CD4-positive, alpha-beta T cell treated with Interleukin-6 for 4 hours (primary cell): ENCODE data around the gene DSCAML1.

Experiments
- DNase-seq: peaks from one replicate; pipeline ENCODE4 v3.0.0-alpha.2; 2020; ENCODE audit warnings: mixed read lengths

Gene DSCAML1

GRCh38 chr11:117720061-117720511 is 76.9 kb downstream of the DSCAML1 start:
- no peak for DNase-seq

GRCh38 chr11:117719480-117719879 is 77.5 kb downstream of the DSCAML1 start:
- no peak for DNase-seq

- no peak for DNase-seq
Observed at GRCh38 chr11:117717485-117718314, 79.3 kb downstream of the DSCAML1 start.

- no peak for DNase-seq
Observed at GRCh38 chr11:117716521-117717440, 80.2 kb downstream of the DSCAML1 start.

DNA sequence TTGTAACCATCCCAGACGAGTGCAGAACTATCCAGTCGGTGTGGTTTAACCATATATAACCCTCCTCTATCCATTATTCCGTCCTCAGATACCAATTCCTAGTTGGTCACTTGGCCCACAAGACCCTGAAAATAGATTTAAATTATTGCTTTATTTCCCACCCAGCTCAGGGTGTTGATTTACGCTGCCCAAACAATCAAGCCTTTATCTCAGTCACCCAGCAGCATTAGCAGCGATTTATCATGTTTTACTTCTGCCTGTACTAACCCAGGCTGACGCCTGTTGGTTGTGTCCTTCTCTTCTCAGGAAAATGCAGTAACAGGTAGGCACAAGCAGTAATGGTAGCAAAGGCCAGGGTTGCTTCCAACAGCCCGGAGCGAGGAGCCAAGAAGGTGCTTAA is 81.2 kb downstream of the DSCAML1 start:
- no peak for DNase-seq

DNA sequence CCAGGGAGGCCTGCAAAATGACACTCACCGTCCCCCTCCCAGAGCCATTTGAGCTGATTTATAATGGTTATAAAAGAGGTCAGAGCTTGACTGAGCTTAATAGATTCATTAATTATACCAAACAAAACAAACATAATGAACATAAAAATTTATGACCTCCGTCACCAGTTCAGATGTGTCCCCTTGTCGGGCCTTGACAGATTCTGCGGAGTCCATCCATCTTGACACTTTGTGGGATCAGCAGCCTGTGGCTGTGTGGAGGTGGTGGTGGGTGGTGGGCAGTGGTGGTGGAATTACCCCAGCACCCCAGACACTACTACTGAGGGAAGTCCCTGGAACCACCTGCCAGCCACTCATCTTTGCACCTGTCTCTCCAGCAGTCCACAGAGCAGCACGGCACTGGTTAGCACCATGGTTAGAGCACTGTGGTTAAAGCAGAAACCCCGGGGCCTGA is 83.5 kb downstream of the DSCAML1 start:
- no peak for DNase-seq

- DNase-seq: no peak
Observed at GRCh38 chr11:117712530-117712929, 84.5 kb downstream of the DSCAML1 start.

DNA sequence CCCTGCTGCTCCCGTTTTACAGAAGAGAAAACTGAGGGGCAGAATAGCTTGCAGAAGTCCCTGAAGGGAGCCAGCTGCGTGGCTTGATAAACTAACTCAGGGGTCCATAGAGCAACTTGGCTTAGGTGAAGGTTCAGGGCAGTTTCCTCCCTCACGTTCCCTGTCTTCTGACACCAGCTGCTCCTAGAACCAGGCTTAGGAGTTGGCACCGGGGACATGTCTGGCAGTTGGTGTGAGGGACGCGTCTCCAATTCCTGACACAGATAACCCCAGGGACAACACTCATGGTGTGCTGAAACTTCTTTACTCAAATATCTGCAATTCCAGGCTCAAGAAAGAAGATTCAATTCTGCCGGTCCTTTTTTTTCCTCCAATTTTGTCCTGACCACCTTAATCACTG is 85.7 kb downstream of the DSCAML1 start:
- no peak for DNase-seq

DNA sequence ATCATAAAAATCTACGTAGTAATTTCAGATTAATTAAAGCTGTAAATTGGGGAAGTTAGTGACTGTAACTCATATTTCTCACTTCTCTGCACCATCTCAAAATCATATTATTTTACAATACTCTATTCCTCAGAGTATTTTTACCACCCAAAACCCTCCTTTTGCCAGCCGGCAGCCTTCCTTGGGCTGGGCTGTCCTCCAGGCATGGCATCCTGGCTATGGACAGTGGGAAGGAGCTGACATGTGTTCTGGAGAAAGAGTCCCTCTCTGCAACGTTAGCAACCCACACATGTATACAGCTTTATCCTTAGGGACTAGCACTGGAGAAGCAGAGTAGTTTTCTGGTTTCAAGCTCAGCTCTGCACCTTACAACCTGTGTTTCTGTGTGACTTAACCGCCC is 86.8 kb downstream of the DSCAML1 start:
- DNase-seq: no peak

DNA sequence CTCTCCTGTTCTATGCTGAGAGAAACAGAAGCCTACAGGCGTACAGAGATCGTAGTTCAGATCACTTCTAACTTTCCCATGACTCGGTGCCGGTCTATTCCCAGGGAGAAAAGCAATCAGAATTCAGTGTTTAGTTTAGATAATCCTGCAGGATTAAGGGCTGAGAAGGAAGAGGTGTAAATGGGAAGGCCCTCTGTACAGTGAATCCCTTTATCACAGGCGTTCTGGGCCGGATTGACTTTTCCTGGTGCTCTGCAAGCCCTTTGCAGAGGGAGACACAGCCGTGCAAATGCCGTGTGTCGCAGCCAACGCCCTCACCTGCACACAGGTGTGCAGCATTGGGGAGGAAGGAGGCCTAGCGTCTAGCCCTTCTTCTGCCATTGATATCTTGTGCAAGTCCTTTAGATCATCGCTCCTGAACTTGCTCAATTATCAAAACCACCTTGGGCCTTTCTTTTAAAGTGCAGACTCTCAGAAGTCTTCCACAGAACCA is 90.6 kb downstream of the DSCAML1 start:
- no peak for DNase-seq

GRCh38 chr11:117705866-117706265 is 91.2 kb downstream of the DSCAML1 start:
- DNase-seq: no peak

DNA sequence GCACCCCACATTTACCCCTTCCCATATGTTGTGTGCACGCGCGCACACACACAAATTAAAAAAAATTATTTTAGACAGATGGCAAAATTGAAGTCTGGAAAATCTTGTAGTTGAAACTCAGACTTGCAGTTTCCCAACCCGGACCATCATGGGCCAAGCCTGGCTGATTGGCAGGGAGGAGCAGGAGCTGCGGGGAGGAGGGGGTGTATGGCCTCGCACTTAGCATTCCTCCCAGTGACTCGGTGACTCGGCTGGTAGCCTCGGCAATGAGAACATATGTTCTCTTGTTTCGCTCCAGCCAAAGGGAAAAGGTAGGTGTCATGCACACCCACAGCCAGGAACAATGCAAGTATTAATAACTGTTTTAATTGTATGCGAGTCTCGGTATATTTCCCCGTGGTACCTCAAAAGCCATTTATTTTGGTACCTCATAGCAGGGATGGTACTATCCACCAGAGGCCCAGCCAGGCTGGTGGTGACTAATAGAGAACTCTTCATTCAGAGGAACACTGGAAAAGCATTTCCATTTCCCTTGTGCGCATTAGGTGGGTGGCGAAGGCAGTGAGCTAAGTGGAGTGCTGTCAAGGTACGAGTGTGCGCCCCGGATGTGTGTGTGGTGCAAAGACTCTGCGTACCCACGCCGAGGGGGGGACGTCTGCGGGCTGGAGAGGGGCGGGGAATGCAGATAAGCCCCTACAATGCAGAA is 92.5 kb downstream of the DSCAML1 start:
- DNase-seq: no peak

DNA sequence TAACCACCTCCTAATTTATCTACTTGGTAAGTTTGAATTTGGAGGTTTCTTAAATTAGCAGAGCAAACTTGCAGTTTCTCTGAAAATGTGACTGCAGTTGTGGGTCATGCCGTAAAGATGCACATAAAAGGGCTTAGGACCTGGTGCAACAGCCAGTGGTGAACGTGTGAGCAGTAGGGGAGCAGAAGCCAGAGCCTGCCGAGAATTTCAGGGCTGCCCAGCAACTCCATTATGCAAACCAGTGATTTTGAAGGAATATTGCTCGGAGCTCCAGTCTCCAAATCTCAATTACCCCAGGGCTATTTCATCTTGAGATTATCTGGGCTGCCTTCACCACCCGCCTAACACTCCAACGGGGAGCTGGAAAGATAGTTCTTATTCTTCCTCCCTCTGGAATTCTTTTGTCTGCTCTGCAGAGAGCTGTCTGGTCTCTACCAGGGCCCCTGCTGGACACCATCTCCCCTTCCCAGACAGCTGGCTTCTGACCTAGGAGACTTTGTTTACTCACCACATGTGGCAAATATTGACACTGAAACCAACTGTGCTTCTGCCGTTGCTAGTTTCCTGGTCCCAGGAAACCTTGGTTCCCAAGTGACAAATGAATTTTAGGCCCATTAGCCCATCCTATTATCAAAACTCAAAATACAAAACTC is 93.9 kb downstream of the DSCAML1 start:
- DNase-seq: no peak

GRCh38 chr11:117701781-117702180 is 95.2 kb downstream of the DSCAML1 start:
- no peak for DNase-seq

GRCh38 chr11:117700551-117700950 is 96.5 kb downstream of the DSCAML1 start:
- no peak for DNase-seq

DNA sequence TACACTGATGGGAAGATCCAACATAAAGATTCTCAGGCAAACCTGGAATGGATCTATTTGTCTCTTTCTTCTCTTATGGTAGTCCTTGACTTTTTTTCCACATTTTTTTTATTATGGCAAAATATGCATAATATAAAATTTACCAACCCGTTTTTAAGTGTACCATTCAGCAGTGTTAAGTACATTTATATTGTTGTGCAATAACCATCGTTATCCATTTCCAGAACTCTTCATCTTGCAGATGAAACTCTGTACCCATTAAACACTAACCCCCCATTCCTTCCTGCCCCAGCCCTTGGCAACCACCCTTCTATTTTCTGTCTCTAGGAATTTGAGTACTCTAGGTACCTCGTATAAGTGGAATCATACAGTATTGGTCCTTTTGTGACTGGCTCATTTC is 99.7 kb downstream of the DSCAML1 start:
- no peak for DNase-seq

DNA sequence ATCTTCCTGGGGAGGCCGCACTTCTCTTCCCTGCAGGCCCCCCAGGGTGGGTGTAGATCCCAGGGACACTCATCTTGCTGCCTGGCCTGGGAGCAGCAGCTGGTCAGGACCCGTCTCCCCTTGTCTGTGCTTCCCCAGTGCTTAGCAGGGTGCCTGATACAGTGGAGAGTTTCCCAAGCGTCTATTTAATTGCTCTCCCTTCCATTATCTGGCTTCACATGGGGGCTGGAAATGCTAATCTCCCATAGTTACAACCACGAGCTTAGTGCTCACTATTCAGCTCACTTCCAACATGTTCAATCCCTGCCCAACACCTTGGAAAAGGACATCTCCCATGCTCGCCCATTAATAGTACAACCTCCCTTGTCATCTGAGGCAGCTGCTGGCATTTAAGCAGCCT is 100.5 kb downstream of the DSCAML1 start:
- DNase-seq: no peak

GRCh38 chr11:117693344-117693743 is 103.7 kb downstream of the DSCAML1 start:
- no peak for DNase-seq

DNA sequence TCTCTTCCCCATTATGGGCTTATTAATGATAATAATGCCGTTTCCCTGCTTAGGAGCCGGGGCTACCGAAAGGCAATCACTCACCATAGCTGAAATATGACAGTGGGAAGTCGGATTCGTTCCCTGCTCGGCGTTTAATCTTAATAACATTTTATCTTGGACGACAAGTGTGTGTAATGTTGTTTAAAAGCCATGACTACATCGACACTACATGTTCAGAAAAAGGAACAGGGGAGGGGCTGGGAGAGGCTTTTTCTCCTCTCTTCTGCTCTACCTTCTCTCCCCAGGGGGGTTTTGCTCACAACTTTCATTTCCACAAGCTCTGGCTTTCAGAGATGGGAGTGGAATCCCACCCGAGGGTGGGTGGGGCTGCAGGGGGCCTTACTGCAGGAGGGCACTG is 105.5 kb downstream of the DSCAML1 start:
- no peak for DNase-seq

DNA sequence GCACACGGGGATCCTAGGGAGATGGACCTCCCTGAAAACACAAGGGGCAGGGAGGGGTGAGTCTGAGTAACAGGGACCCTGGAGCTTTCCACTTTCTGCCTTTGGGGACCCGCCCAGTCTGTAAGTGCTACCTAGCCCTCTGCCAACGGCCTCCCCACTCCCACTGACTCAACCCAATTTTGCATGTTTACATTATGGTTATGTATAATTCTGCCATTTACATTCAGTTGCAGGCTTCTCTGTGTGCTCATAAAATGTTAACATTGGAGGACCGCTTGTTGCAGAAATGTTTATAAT is 105.8 kb downstream of the DSCAML1 start:
- no peak for DNase-seq

- no peak for DNase-seq
Observed at GRCh38 chr11:117690484-117691217, 106.4 kb downstream of the DSCAML1 start.

GRCh38 chr11:117688255-117688797 is 108.7 kb downstream of the DSCAML1 start:
- DNase-seq: no peak
